ENCODE data around the gene PGLYRP2. TPM values are rescaled to one million over a fixed set of nuclear protein-coding genes. Genes with fewer than 3 reads are reported as not detected.

Gene PGLYRP2
- total and polyA plus RNA-seq, 2 of the 13 experiments (the other 11 are each of a cell fraction or from before 2014, with no cell fraction given): 0.04 to 1.0 TPM

- intact Hi-C loops (cut with micrococcal nuclease; ENCODE audit: unreplicated experiment) (no loop called here), in situ Hi-C loops (cut with HindIII; ENCODE audit: extremely low pct_ligation_motif_present, low pct_unique_long_range_greater_than_20kb) (loop anchor here (10.0 kb wide), 1 partner anchor 133 kb away; no protein-coding TSS in a partner anchor)
- H2AFZ ChIP-seq (ENCODE audit: low read length): no peak overlapping the region
- peaks cover 21 to 27% of the 10 kb centered on the region in 2 experiments; a peak in 4 of 5 replicates for H3K36me3 ChIP-seq (replicated peaks in 1 of 2; ENCODE audit: control insufficient read depth in 1 of 2, insufficient read depth in 2 of 2, low read length in 2 of 2)
- H3K9ac ChIP-seq (ENCODE audit: insufficient read depth, low read depth, low read length): no peak overlapping the region
- H3K27ac ChIP-seq (ENCODE audit: extremely low read length, insufficient read depth, low read length): no peak overlapping the region
- peaks cover 8% of the 10 kb centered on the region; the same call in 1 of the 2 replicates for H4K20me1 ChIP-seq (ENCODE audit: insufficient read depth, low read length)
- peaks cover 21% of the 10 kb centered on the region for H3K79me2 ChIP-seq (ENCODE audit: insufficient read depth, low read length)
- H3K9me3 ChIP-seq (ENCODE audit: low read length): no peaks in the 10 kb centered on the region; the same call in 1 of the 2 replicates
- no TSS peak for BruUV-seq (replicated peaks)
- ChIA-PET POLR2A (no interaction called here), CTCF (ENCODE audit: low intra/inter-chr PET ratio, low total read pairs) (no interaction called here)
- ATAC-seq: no peak
- no peak overlapping the region for H3K4me2 ChIP-seq (ENCODE audit: low read depth, low read length)
- TF ChIP-seq RBM22 (optimal IDR thresholded peaks at IDR 0.05; ENCODE audit: low read length): peak; percentile 77
- TF ChIP-seq, protein P1, sequence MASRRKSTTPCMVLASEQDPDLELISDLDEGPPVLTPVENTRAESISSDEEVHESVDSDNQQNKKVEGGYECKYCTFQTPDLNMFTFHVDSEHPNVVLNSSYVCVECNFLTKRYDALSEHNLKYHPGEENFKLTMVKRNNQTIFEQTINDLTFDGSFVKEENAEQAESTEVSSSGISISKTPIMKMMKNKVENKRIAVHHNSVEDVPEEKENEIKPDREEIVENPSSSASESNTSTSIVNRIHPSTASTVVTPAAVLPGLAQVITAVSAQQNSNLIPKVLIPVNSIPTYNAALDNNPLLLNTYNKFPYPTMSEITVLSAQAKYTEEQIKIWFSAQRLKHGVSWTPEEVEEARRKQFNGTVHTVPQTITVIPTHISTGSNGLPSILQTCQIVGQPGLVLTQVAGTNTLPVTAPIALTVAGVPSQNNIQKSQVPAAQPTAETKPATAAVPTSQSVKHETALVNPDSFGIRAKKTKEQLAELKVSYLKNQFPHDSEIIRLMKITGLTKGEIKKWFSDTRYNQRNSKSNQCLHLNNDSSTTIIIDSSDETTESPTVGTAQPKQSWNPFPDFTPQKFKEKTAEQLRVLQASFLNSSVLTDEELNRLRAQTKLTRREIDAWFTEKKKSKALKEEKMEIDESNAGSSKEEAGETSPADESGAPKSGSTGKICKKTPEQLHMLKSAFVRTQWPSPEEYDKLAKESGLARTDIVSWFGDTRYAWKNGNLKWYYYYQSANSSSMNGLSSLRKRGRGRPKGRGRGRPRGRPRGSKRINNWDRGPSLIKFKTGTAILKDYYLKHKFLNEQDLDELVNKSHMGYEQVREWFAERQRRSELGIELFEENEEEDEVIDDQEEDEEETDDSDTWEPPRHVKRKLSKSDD (CRISPR knock-in tag; IDR thresholded peaks at IDR 0.05; ENCODE audit: low read depth): no peak
- H3K4me1 ChIP-seq (ENCODE audit: insufficient read depth, low read length): peaks cover 10% of the 10 kb centered on the region
- H3K27me3 ChIP-seq (ENCODE audit: control insufficient read depth in 1 of 2, insufficient read depth in 2 of 2, low read length in 2 of 2): no peaks in the 10 kb centered on the region; a peak in 1 of 5 replicates
- no peak for DNase-seq (ENCODE audit: low spot score)
- WGBS (ENCODE audit: low lambda C conversion rate): 97% methylated on average over 15 of the region's 15 CpGs
- FAIRE-seq: no peak
- no peak overlapping the region for H3K4me3 ChIP-seq (replicated peaks in 1 of 3; ENCODE audit: insufficient read depth in 1 of 3, low read depth in 2 of 3, low read length in 3 of 3)
Measured at GRCh38 chr19:15421721-15422260, 57.5 kb downstream of the PGLYRP2 start.

DNA sequence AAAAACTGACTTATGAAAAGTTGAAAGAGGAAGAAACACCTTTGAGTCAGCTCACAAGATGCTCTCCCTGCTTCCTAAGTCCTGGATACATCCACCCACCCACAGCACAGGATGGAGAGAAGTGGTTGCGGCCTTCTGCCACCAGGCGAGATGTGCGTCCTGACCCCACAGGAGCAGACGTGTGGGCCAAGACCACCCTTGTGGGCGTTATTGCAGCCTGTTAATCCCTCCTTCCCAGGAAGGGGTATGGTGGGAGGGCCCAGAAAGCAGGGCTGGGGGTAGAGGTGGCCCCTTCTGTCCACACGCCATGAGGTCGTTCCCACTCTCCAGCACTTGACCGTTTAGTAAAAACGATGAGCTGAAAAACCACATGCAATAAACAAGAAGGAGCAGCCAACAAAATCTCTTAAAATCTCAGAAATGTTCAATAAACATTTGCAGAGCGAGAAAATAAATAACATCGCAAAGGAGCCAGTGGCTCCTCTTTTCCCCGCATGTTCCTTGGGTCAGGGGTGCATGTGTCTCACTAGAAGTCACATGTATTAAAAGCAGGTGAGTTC, 58.1 kb downstream of the PGLYRP2 start:
- FAIRE-seq (no peak), DNase-seq (ENCODE audit: low spot score) (no peak), ATAC-seq (no peak)
- no TSS peak for BruUV-seq (replicated peaks)
- POLR2A ChIA-PET: no interaction called here
- no peak overlapping the region for H3K4me3 ChIP-seq (replicated peaks in 1 of 3; ENCODE audit: insufficient read depth in 1 of 3, low read depth in 2 of 3, low read length in 3 of 3)
- CTCF ChIA-PET (ENCODE audit: low intra/inter-chr PET ratio, low total read pairs): no interaction called here
- peaks cover 16% of the 10 kb centered on the region for H3K4me1 ChIP-seq (ENCODE audit: insufficient read depth, low read length)
- H4K20me1 ChIP-seq (ENCODE audit: insufficient read depth, low read length): peaks cover 8% of the 10 kb centered on the region; the same call in 1 of the 2 replicates
- no peak overlapping the region for H3K9ac ChIP-seq (ENCODE audit: insufficient read depth, low read depth, low read length)
- peaks cover 26% of the 10 kb centered on the region for H3K79me2 ChIP-seq (ENCODE audit: insufficient read depth, low read length)
- intact Hi-C loops (cut with micrococcal nuclease; ENCODE audit: unreplicated experiment): no loop called here
- no peaks in the 10 kb centered on the region; the same call in 1 of the 2 replicates for H3K9me3 ChIP-seq (ENCODE audit: low read length)
- H3K27me3 ChIP-seq (ENCODE audit: control insufficient read depth in 1 of 2, insufficient read depth in 2 of 2, low read length in 2 of 2): no peaks in the 10 kb centered on the region; a peak in 1 of 5 replicates
- peaks cover 21% of the 10 kb centered on the region in 2 experiments; a peak in 4 of 5 replicates for H3K36me3 ChIP-seq (replicated peaks in 1 of 2; ENCODE audit: control insufficient read depth in 1 of 2, insufficient read depth in 2 of 2, low read length in 2 of 2)
- H2AFZ ChIP-seq (ENCODE audit: low read length): no peak overlapping the region
- in situ Hi-C loops (cut with HindIII; ENCODE audit: extremely low pct_ligation_motif_present, low pct_unique_long_range_greater_than_20kb): loop anchor here (10.0 kb wide), 1 partner anchor 134 kb away; no protein-coding TSS in a partner anchor
- H3K4me2 ChIP-seq (ENCODE audit: low read depth, low read length): no peak overlapping the region
- H3K27ac ChIP-seq (ENCODE audit: extremely low read length, insufficient read depth, low read length): no peak overlapping the region
- 97% methylated on average over 12 of the region's 12 CpGs for WGBS (ENCODE audit: low lambda C conversion rate)
- TF ChIP-seq, protein P2, sequence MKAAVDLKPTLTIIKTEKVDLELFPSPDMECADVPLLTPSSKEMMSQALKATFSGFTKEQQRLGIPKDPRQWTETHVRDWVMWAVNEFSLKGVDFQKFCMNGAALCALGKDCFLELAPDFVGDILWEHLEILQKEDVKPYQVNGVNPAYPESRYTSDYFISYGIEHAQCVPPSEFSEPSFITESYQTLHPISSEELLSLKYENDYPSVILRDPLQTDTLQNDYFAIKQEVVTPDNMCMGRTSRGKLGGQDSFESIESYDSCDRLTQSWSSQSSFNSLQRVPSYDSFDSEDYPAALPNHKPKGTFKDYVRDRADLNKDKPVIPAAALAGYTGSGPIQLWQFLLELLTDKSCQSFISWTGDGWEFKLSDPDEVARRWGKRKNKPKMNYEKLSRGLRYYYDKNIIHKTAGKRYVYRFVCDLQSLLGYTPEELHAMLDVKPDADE (CRISPR knock-in tag; IDR thresholded peaks at IDR 0.05): no peak
- TF ChIP-seq KMT2B (CRISPR knock-in tag; IDR thresholded peaks at IDR 0.05) (no peak), ZNF383 (CRISPR knock-in tag; IDR thresholded peaks at IDR 0.05; ENCODE audit: borderline replicate concordance) (no peak), MBD4 (IDR thresholded peaks at IDR 0.05; ENCODE audit: borderline replicate concordance, low read length) (no peak), ZBTB43 (CRISPR knock-in tag; conservative IDR thresholded peaks at IDR 0.05) (no peak), KDM5B (CRISPR knock-in tag; IDR thresholded peaks at IDR 0.05; ENCODE audit: borderline replicate concordance) (no peak)
- TF ChIP-seq, protein P3, sequence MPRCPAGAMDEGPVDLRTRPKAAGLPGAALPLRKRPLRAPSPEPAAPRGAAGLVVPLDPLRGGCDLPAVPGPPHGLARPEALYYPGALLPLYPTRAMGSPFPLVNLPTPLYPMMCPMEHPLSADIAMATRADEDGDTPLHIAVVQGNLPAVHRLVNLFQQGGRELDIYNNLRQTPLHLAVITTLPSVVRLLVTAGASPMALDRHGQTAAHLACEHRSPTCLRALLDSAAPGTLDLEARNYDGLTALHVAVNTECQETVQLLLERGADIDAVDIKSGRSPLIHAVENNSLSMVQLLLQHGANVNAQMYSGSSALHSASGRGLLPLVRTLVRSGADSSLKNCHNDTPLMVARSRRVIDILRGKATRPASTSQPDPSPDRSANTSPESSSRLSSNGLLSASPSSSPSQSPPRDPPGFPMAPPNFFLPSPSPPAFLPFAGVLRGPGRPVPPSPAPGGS (CRISPR knock-in tag; IDR thresholded peaks at IDR 0.05): no peak
